ENCODE data around the gene SUGCT. TPM values are rescaled to one million over a fixed set of nuclear protein-coding genes. Genes with fewer than 3 reads are reported as not detected.

The SUGCT gene
- total RNA-seq, 2 experiments from 2014 or later: 0.95 to 1.2 TPM

- ATAC-seq (ENCODE audit: poor library complexity) (no peak), DNase-seq (no peak)
- Histone ChIP-seq H3K36me3 (ENCODE audit: insufficient read depth, low read length) (no peaks in the 10 kb centered on the region), H3K4me1 (ENCODE audit: insufficient read depth, low read length) (no peaks in the 10 kb centered on the region), H3K27ac (ENCODE audit: low read depth in 1 of 2, low read length in 2 of 2) (no peak overlapping the region), H3K27me3 (ENCODE audit: control insufficient read depth in 1 of 2, insufficient read depth in 2 of 2, low read length in 2 of 2) (no peaks in the 10 kb centered on the region), H3K9me3 (ENCODE audit: control insufficient read depth in 1 of 2, insufficient read depth in 1 of 2, low read length in 2 of 2) (peaks cover 0 to 12% of the 10 kb centered on the region in 2 experiments), H3K4me3 (ENCODE audit: low read length) (no peak overlapping the region)
- Mint-ChIP-seq H3K4me1 (ENCODE audit: low read depth) (no peaks in the 10 kb centered on the region), H3K9me3 (peaks cover 9% of the 10 kb centered on the region), H3K4me3 (no peak overlapping the region), H3K27me3 (no peaks in the 10 kb centered on the region), H3K36me3 (ENCODE audit: low read depth) (no peaks in the 10 kb centered on the region), H3K27ac (no peak overlapping the region)
- TF ChIP-seq CTCF (IDR thresholded peaks at IDR 0.05): no peak
- POLR2A ChIA-PET: no interaction called here
- CTCF ChIA-PET: no interaction called here
- intact Hi-C loops (cut with DNase I, micrococcal nuclease): no loop called here
These were observed 374.6 kb downstream of the SUGCT start for GRCh38 chr7:40509287-40509996.

GRCh38 chr7:40516376-40516775, 381.6 kb downstream of the SUGCT start:
- CTCF ChIA-PET: no interaction called here
- Histone ChIP-seq H3K9me3 (ENCODE audit: control insufficient read depth in 1 of 2, insufficient read depth in 1 of 2, low read length in 2 of 2) (peaks cover 0 to 9% of the 10 kb centered on the region in 2 experiments), H3K4me1 (ENCODE audit: insufficient read depth, low read length) (no peaks in the 10 kb centered on the region), H3K27ac (ENCODE audit: low read depth in 1 of 2, low read length in 2 of 2) (no peak overlapping the region), H3K36me3 (ENCODE audit: insufficient read depth, low read length) (no peaks in the 10 kb centered on the region), H3K27me3 (ENCODE audit: control insufficient read depth in 1 of 2, insufficient read depth in 2 of 2, low read length in 2 of 2) (no peaks in the 10 kb centered on the region), H3K4me3 (ENCODE audit: low read length) (no peak overlapping the region)
- H3K27me3 Mint-ChIP-seq: no peaks in the 10 kb centered on the region
- TF ChIP-seq CTCF (IDR thresholded peaks at IDR 0.05): no peak
- POLR2A ChIA-PET: no interaction called here
- intact Hi-C loops (cut with DNase I, micrococcal nuclease): no loop called here
- H3K4me1 Mint-ChIP-seq (ENCODE audit: low read depth): no peaks in the 10 kb centered on the region
- DNase-seq (no peak), ATAC-seq (ENCODE audit: poor library complexity) (no peak)
- H3K4me3 Mint-ChIP-seq: no peak overlapping the region
- no peak overlapping the region for H3K27ac Mint-ChIP-seq
- H3K36me3 Mint-ChIP-seq (ENCODE audit: low read depth): no peaks in the 10 kb centered on the region
- no peaks in the 10 kb centered on the region for H3K9me3 Mint-ChIP-seq

- Histone ChIP-seq H3K36me3 (ENCODE audit: insufficient read depth, low read length) (no peaks in the 10 kb centered on the region), H3K9me3 (ENCODE audit: control insufficient read depth in 1 of 2, insufficient read depth in 1 of 2, low read length in 2 of 2) (peaks cover 0 to 6% of the 10 kb centered on the region in 2 experiments), H3K27ac (ENCODE audit: low read depth in 1 of 2, low read length in 2 of 2) (no peak overlapping the region), H3K4me1 (ENCODE audit: insufficient read depth, low read length) (no peaks in the 10 kb centered on the region), H3K27me3 (ENCODE audit: control insufficient read depth in 1 of 2, insufficient read depth in 2 of 2, low read length in 2 of 2) (no peaks in the 10 kb centered on the region), H3K4me3 (ENCODE audit: low read length) (no peak overlapping the region)
- no peak overlapping the region for H3K27ac Mint-ChIP-seq
- no peak for ATAC-seq (ENCODE audit: poor library complexity)
- no peaks in the 10 kb centered on the region for H3K9me3 Mint-ChIP-seq
- intact Hi-C loops (cut with DNase I, micrococcal nuclease): no loop called here
- TF ChIP-seq CTCF (IDR thresholded peaks at IDR 0.05): no peak
- H3K4me1 Mint-ChIP-seq (ENCODE audit: low read depth): no peaks in the 10 kb centered on the region
- no peaks in the 10 kb centered on the region for H3K36me3 Mint-ChIP-seq (ENCODE audit: low read depth)
- POLR2A ChIA-PET: no interaction called here
- H3K4me3 Mint-ChIP-seq: no peak overlapping the region
- H3K27me3 Mint-ChIP-seq: no peaks in the 10 kb centered on the region
- DNase-seq: no peak
- CTCF ChIA-PET: no interaction called here
These were observed 384.2 kb downstream of the SUGCT start for GRCh38 chr7:40519009-40519408.
